Heart left ventricle (tissue), 13 donors: ENCODE results near the gene MYOC.

Experiments used
- POLR2A ChIP-seq, 2 donors: fragments of 450-650 bp; IDR thresholded peaks; one replicate each; pipeline ENCODE4 v1.6.1; 2017; ENCODE audit warnings: antibody characterized with exemption in 2 of 2, mild to moderate bottlenecking in 2 of 2, moderate library complexity in 2 of 2
- TF ChIP-seq, protein P1 (sequence below), 12 donors: fragments of 200-600 bp; sonication (generic) in 4 of 12; IDR thresholded peaks; one replicate each; pipeline versions ENCODE4 v1.5.0 to v1.8.0; 2018 to 2022; ENCODE audit warnings: antibody characterized with exemption in 12 of 12, mild to moderate bottlenecking in 5 of 12
- donor health status: ischemic (EF 13 %, LVEDD 7.1; RV severe dilation, severe dysfunction).
- donor health status: DM: no; HTN: yes; CAD: no.
- donor health status: DM: no; HTN: no; CAD: no.
- donor health status: ischemic (EF 25% LVEDD 6.9; RV normal size, moderate dysfunction).
- donor health status: ischemic (EF 25% LVEDD 5.7; RV mildly dilated, moderate dysfunction).
- donor health status: ischemic (EF 35%, LVEDD 5.7; RV mildly dilated, moderate dysfunction).
- donor health status: nonischemic (EF 11% LVEDD 7.7; RV severe dilation, severe dysfunction).
- donor health status: DM: yes; HTN: yes; CAD: no.
- donor health status: PGD.
- donor health status: ischemic (EF 29% LVEDD 5.4; RV normal size, mild dysfunction).
- donor health status: nonischemic (EF 23%, LVEDD 6.1; RV moderate dilation, normal function).

DNA sequence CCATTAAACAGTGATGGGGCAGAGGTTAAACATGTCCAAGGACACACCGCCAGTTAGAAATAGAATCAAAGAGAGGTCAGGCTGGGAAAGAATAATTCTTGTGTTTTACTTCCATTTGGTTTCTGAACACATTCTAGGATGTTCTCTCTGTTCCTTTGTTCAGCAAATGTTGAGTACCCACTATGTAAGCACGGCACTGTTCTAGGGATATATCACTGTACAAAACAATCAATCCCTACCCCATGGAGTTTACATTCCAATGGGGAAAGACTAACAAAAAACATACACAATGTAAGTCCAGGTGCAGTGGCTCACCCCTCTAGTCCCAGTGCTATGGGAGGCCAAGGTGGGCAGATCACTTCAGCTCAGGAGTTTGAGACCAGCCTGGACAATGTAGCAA, 24.3 kb downstream of the MYOC start:
- TF ChIP-seq, protein P1, sequence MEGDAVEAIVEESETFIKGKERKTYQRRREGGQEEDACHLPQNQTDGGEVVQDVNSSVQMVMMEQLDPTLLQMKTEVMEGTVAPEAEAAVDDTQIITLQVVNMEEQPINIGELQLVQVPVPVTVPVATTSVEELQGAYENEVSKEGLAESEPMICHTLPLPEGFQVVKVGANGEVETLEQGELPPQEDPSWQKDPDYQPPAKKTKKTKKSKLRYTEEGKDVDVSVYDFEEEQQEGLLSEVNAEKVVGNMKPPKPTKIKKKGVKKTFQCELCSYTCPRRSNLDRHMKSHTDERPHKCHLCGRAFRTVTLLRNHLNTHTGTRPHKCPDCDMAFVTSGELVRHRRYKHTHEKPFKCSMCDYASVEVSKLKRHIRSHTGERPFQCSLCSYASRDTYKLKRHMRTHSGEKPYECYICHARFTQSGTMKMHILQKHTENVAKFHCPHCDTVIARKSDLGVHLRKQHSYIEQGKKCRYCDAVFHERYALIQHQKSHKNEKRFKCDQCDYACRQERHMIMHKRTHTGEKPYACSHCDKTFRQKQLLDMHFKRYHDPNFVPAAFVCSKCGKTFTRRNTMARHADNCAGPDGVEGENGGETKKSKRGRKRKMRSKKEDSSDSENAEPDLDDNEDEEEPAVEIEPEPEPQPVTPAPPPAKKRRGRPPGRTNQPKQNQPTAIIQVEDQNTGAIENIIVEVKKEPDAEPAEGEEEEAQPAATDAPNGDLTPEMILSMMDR (IDR thresholded peaks at IDR 0.05) = no peak
- TF ChIP-seq POLR2A (IDR thresholded peaks at IDR 0.05) = no peak
